GM12801 (cell line): ENCODE results near the gene FTL.

Experiments used
- TF ChIP-seq, protein P1 (sequence below): IDR thresholded peaks from one replicate; pipeline ENCODE4 v1.5.1; 2011; ENCODE audit warnings: control low read depth; ENCODE audit not compliant: insufficient read length; ENCODE audit errors: extremely low read depth

FTL gene

DNA sequence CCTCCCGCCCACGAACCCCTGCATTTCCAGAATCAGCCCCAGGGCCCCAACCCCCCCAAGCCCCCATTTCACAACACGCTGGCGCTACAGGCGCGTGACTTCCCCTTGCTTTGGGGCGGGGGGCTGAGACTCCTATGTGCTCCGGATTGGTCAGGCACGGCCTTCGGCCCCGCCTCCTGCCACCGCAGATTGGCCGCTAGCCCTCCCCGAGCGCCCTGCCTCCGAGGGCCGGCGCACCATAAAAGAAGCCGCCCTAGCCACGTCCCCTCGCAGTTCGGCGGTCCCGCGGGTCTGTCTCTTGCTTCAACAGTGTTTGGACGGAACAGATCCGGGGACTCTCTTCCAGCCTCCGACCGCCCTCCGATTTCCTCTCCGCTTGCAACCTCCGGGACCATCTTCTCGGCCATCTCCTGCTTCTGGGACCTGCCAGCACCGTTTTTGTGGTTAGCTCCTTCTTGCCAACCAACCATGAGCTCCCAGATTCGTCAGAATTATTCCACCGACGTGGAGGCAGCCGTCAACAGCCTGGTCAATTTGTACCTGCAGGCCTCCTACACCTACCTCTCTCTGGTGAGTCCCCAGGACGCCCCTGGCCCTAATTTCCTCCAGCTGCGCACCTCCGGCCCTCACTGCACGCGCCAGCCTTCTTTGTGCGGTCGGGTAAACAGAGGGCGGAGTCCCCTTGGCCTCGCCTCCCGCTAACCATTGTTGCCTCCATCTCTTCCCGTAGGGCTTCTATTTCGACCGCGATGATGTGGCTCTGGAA is at the start of gene FTL:
Gene FTL, plus strand, starts transcription at position 270 of the 766 bp plus-strand sequence. Its CDS starts 199 bp downstream, at position 469.
- TF ChIP-seq, protein P1, sequence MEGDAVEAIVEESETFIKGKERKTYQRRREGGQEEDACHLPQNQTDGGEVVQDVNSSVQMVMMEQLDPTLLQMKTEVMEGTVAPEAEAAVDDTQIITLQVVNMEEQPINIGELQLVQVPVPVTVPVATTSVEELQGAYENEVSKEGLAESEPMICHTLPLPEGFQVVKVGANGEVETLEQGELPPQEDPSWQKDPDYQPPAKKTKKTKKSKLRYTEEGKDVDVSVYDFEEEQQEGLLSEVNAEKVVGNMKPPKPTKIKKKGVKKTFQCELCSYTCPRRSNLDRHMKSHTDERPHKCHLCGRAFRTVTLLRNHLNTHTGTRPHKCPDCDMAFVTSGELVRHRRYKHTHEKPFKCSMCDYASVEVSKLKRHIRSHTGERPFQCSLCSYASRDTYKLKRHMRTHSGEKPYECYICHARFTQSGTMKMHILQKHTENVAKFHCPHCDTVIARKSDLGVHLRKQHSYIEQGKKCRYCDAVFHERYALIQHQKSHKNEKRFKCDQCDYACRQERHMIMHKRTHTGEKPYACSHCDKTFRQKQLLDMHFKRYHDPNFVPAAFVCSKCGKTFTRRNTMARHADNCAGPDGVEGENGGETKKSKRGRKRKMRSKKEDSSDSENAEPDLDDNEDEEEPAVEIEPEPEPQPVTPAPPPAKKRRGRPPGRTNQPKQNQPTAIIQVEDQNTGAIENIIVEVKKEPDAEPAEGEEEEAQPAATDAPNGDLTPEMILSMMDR: no peak

DNA sequence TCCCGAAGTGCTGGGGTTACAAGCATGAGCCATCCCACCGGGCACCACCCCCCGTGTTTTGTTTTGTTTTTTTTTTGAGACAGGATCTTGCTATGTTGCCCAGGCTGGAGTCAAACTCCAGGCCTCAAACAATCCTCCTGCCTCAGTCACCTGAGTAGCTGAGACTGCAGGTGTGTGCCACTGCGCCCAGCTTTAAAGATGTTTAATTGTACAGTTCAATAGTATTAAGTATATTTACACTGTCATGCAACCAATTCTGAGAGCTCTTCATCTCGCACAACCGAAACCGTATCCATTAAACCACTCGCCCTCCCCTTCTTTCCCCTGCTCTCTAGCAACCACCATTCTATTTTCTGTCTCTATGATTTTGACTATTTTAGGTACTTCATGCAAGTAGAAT is 49.4 kb upstream of the FTL start:
- TF ChIP-seq, protein P1: no peak

GRCh38 chr19:48918071-48918470 is 47.0 kb upstream of the FTL start:
- TF ChIP-seq, protein P1: no peak

GRCh38 chr19:48918801-48919247 is 46.3 kb upstream of the FTL start:
- TF ChIP-seq, protein P1: no peak

DNA sequence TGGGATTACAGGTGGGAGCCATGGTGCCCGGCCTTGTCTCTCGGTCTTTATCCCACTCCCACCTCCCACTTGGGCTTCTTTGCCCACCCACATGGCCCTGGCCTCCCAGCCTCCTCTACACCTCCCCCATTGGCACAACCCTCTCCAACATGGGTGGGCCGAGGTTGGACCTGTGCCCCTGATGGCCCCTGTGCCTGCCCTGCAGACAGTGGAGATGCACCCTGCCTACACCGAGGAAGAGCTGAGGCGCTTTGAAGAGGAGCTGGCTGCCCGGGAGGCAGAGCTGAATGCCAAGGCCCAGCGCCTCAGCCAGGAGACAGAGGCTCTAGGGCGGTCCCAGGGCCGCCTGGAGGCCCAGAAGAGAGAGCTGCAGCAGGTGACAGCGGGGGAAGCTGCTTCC is 44.2 kb upstream of the FTL start:
- TF ChIP-seq, protein P1: no peak

- TF ChIP-seq, protein P1: no peak
These were observed 43.2 kb upstream of the FTL start for GRCh38 chr19:48921721-48922500.
